ENCODE results near the gene PLEKHG4B. TPM values are rescaled to one million over a fixed set of nuclear protein-coding genes. Genes with fewer than 3 reads are reported as not detected.

PLEKHG4B gene
- total and polyA plus RNA-seq, 2 of the 4 experiments (the other 2 are of a cell fraction) = 1.1 TPM

DNA sequence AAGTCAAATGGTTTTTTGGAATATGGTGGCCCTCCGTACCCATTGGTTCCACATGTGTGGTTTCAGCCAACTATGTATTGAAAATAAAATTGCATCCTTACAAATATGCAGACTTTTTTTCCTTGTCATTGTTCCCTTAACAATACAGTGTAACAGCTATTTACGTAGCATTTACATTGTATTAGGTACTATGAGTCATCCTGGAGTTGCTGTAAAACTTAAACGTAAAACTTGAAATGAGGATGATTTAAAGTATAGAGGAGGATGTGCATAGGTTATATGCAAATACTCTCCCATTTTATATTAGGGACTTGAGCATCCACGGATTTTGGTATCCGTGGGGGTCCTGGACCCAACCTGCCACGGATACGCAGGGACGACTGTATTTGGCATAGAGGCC, 142.5 kb downstream of the PLEKHG4B start:
- H2BK20ac ChIP-seq (ENCODE audit: low read depth, low read length) = no peak overlapping the region
- no peak overlapping the region for H2BK15ac ChIP-seq (ENCODE audit: low read depth, low read length)
- intact Hi-C loops (cut with micrococcal nuclease) = no loop called here
- H3K9me3 ChIP-seq (ENCODE audit: control insufficient read depth, insufficient read depth, low read length) = no peaks in the 10 kb centered on the region
- H4K20me1 ChIP-seq (ENCODE audit: insufficient read depth, low read length) = no peaks in the 10 kb centered on the region
- in situ Hi-C loops (cut with MboI; ENCODE audit: low sequenced_read_pairs) = loop anchor here (10.0 kb wide), 1 partner anchor 1360 kb away; no protein-coding TSS in a partner anchor
- DNase-seq = no peak
- ATAC-seq (ENCODE audit: low read depth) = no peak
- H3K79me1 ChIP-seq (ENCODE audit: low read depth in 1 of 2, low read length in 2 of 2) = peaks cover 7 to 10% of the 10 kb centered on the region in 2 experiments; a peak in 3 of 4 replicates
- no peak overlapping the region for H3K4me3 ChIP-seq (ENCODE audit: insufficient read depth, low read depth, low read length)
- no peak overlapping the region for H3K14ac ChIP-seq (replicated peaks; ENCODE audit: low read depth, low read length)
- no TSS peak for BruUV-seq (replicated peaks)
- no peak overlapping the region for H3K27ac ChIP-seq (ENCODE audit: insufficient read depth, low read length)
- dilution Hi-C loops (cut with HindIII; ENCODE audit: low sequenced_read_pairs, unreplicated experiment) = no loop called here
- H4K8ac ChIP-seq (ENCODE audit: low read depth in 2 of 2, low read length in 2 of 2) = no peak overlapping the region
- H2BK120ac ChIP-seq (ENCODE audit: low read depth, low read length) = no peak overlapping the region
- no peak overlapping the region for H3K4ac ChIP-seq (ENCODE audit: low read depth, low read length)
- no peak overlapping the region for H2AK5ac ChIP-seq (ENCODE audit: low read depth, low read length)
- peaks cover 51% of the 10 kb centered on the region for H3K36me3 ChIP-seq (ENCODE audit: control insufficient read depth, insufficient read depth, low read length)
- no peak overlapping the region for H4K5ac ChIP-seq (ENCODE audit: low read depth, low read length)
- CTCF ChIA-PET = no interaction called here
- no peaks in the 10 kb centered on the region for H3K9me1 ChIP-seq (ENCODE audit: insufficient read depth, low read length)
- no peak overlapping the region for H2AK9ac ChIP-seq (replicated peaks; ENCODE audit: low read depth, low read length, poor library complexity)
- H4K91ac ChIP-seq (ENCODE audit: insufficient read depth, low read depth, low read length) = no peak overlapping the region
- no peak overlapping the region for H3K23ac ChIP-seq (ENCODE audit: low read depth, low read length)
- H3K27me3 ChIP-seq (ENCODE audit: control insufficient read depth, insufficient read depth, low read length) = no peaks in the 10 kb centered on the region
- no peak overlapping the region for H2BK5ac ChIP-seq (ENCODE audit: low read depth, low read length, poor library complexity, severe bottlenecking)
- WGBS, 2 experiments (ENCODE audit: extremely low coverage in 2 of 2, insufficient read length in 1 of 2) = no CpG with 5 or more reads among the region's 8 CpGs
- no peak overlapping the region for H2AFZ ChIP-seq (replicated peaks; ENCODE audit: low read length, poor library complexity)
- TF ChIP-seq BHLHE40 (IDR thresholded peaks at IDR 0.05; ENCODE audit: low read depth, low read length) (no peak), MXI1 (IDR thresholded peaks at IDR 0.05; ENCODE audit: borderline replicate concordance, low read depth, low read length) (no peak), SMC3 (IDR thresholded peaks at IDR 0.05; ENCODE audit: low read depth, low read length) (no peak), CEBPB (IDR thresholded peaks at IDR 0.05; ENCODE audit: low read depth, low read length) (no peak), NFE2L2 (IDR thresholded peaks at IDR 0.05; ENCODE audit: low read depth, low read length) (no peak), MAZ (IDR thresholded peaks at IDR 0.05; ENCODE audit: borderline replicate concordance, low read depth, low read length) (no peak), RCOR1 (IDR thresholded peaks at IDR 0.05; ENCODE audit: insufficient replicate concordance, low read length) (no peak), CHD1 (IDR thresholded peaks at IDR 0.05; ENCODE audit: low read depth, low read length) (no peak), RFX5 (IDR thresholded peaks at IDR 0.05; ENCODE audit: low read depth, low read length) (no peak)
- TF ChIP-seq, protein P1, sequence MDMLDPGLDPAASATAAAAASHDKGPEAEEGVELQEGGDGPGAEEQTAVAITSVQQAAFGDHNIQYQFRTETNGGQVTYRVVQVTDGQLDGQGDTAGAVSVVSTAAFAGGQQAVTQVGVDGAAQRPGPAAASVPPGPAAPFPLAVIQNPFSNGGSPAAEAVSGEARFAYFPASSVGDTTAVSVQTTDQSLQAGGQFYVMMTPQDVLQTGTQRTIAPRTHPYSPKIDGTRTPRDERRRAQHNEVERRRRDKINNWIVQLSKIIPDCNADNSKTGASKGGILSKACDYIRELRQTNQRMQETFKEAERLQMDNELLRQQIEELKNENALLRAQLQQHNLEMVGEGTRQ (IDR thresholded peaks at IDR 0.05; ENCODE audit: low read depth, low read length) = no peak
- TF ChIP-seq, protein P2, sequence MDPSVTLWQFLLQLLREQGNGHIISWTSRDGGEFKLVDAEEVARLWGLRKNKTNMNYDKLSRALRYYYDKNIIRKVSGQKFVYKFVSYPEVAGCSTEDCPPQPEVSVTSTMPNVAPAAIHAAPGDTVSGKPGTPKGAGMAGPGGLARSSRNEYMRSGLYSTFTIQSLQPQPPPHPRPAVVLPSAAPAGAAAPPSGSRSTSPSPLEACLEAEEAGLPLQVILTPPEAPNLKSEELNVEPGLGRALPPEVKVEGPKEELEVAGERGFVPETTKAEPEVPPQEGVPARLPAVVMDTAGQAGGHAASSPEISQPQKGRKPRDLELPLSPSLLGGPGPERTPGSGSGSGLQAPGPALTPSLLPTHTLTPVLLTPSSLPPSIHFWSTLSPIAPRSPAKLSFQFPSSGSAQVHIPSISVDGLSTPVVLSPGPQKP (IDR thresholded peaks at IDR 0.05; ENCODE audit: borderline replicate concordance, low read depth, low read length) = no peak
- no peak overlapping the region for H3K4me2 ChIP-seq (ENCODE audit: low read depth, low read length)
- POLR2A ChIA-PET (ENCODE audit: unreplicated experiment) = no interaction called here
- H3K9ac ChIP-seq (ENCODE audit: low read depth, low read length) = no peak overlapping the region
- no peaks in the 10 kb centered on the region for H3K4me1 ChIP-seq (ENCODE audit: control insufficient read depth, insufficient read depth, low read length)
- H3K18ac ChIP-seq (ENCODE audit: low read depth, low read length) = no peak overlapping the region
- no peak overlapping the region for H3K56ac ChIP-seq (ENCODE audit: extremely low read depth, insufficient read depth, low read length)

Data from IMR-90 (cell line).